Thyroid gland (tissue), 4 donors: ENCODE measurements around the gene MICU2. TPM values are rescaled to one million over a fixed set of nuclear protein-coding genes. Genes with fewer than 3 reads are reported as not detected.

Source experiments
- DNase-seq, 2 donors: peaks; one replicate each; pipeline ENCODE4 v3.0.0-alpha.2; 2019
- H3K27ac ChIP-seq, 3 donors: fragments of 200-600 bp; sonication (generic); 1 replicate in 2 of 3; 2 replicates in 1 of 3; pipeline ENCODE4 v1.5.1; 2016 to 2019; ENCODE audit warnings: mild to moderate bottlenecking in 1 of 3, moderate library complexity in 1 of 3
- H3K27me3 ChIP-seq: fragments of 200-600 bp; sonication (generic); one replicate; pipeline ENCODE4 v1.5.1; 2019
- H3K36me3 ChIP-seq, 2 donors: fragments of 200-600 bp; sonication (generic); one replicate each; pipeline ENCODE4 v1.5.1; 2016 to 2019
- H3K4me1 ChIP-seq, 2 donors: fragments of 200-600 bp; sonication (generic); one replicate each; pipeline ENCODE4 v1.5.1; 2017 to 2019
- H3K4me3 ChIP-seq, 3 donors: fragments of 200-600 bp; sonication (generic); replicated peaks in 1 of 3; 1 replicate in 2 of 3; 2 replicates in 1 of 3; pipeline ENCODE4 v1.5.1; 2016; ENCODE audit warnings: mild to moderate bottlenecking in 1 of 3
- H3K9me3 ChIP-seq: fragments of 200-600 bp; sonication (generic); one replicate; pipeline ENCODE4 v1.5.1; 2017
- CTCF ChIP-seq, 6 experiments: fragments of 200-600 bp in 3 of 6; fragments of 450-650 bp in 3 of 6; sonication (generic) in 3 of 6; IDR thresholded peaks; one replicate each; pipeline ENCODE4 v1.5.1; 2016 to 2019; ENCODE audit warnings: antibody characterized with exemption in 6 of 6, mild to moderate bottlenecking in 2 of 6, inconsistent platforms in 1 of 6, moderate library complexity in 1 of 6
- POLR2A ChIP-seq, 2 donors: fragments of 450-650 bp; IDR thresholded peaks; one replicate each; pipeline ENCODE4 v1.6.1; 2017; ENCODE audit warnings: antibody characterized with exemption in 2 of 2, mild to moderate bottlenecking in 2 of 2, moderate library complexity in 1 of 2
- WGBS, 2 donors: methylation state at CpG; one replicate each; pipeline ENCODE4 v1.1.5; 2017; 5-methylcytosine and 5-hydroxymethylcytosine counted together
- intact Hi-C: fragments of 100-400 bp; cut with DNase I; formaldehyde crosslinking; loops from one replicate; pipeline ENCODE4 v1.15.1; 2023
- total RNA-seq, 4 donors: library from RNA; depleted of rRNA; stranded (reverse); fragments of >200 nt; gene quantifications; one replicate each; pipeline ENCODE4 v1.2.3, GENCODE V29; 2016

Gene MICU2
- total RNA-seq, 4 donors from 2014 or later = 55.3 to 127 (median 92.9) TPM

GRCh38 chr13:21481359-21481758, 122.6 kb downstream of the MICU2 start:
- H3K9me3 ChIP-seq = no peaks in the 10 kb centered on the region
- no peak overlapping the region for H3K27ac ChIP-seq
- no peaks in the 10 kb centered on the region for H3K4me1 ChIP-seq
- H3K36me3 ChIP-seq = no peaks in the 10 kb centered on the region
- H3K4me3 ChIP-seq = no peak overlapping the region
- H3K27me3 ChIP-seq = no peaks in the 10 kb centered on the region
- 62 to 68% methylated on average over 6 of the region's 6 CpGs for WGBS, 2 donors
- no peak for DNase-seq
- TF ChIP-seq CTCF (IDR thresholded peaks at IDR 0.05) (no peak), POLR2A (IDR thresholded peaks at IDR 0.05) (no peak)
- intact Hi-C loops = no loop called here

- DNase-seq = peak; percentile 13 to 33
- 27 to 37% methylated on average over 8 of the region's 8 CpGs for WGBS, 2 donors
- no peaks in the 10 kb centered on the region for H3K4me1 ChIP-seq
- no peaks in the 10 kb centered on the region for H3K27me3 ChIP-seq
- TF ChIP-seq CTCF (IDR thresholded peaks at IDR 0.05) = peak; percentile 23 to 69 (median 47)
- TF ChIP-seq POLR2A (IDR thresholded peaks at IDR 0.05) = no peak
- H3K9me3 ChIP-seq = no peaks in the 10 kb centered on the region
- H3K36me3 ChIP-seq = no peaks in the 10 kb centered on the region
- H3K27ac ChIP-seq = no peak overlapping the region
- intact Hi-C loops = loop anchor here (5.0 kb wide), 3 partner anchors 182 to 537 kb away; partner anchors contain the start of genes MRPL57 and SKA3
- no peak overlapping the region for H3K4me3 ChIP-seq
These were observed 124.8 kb downstream of the MICU2 start for GRCh38 chr13:21478881-21479808.

GRCh38 chr13:21476893-21477472, 127.0 kb downstream of the MICU2 start:
- intact Hi-C loops = loop anchor here (5.0 kb wide), 3 partner anchors 180 to 535 kb away; partner anchors contain the start of genes MRPL57 and SKA3
- Histone ChIP-seq H3K27me3 (no peaks in the 10 kb centered on the region), H3K4me1 (no peaks in the 10 kb centered on the region), H3K36me3 (no peaks in the 10 kb centered on the region), H3K4me3 (peak overlapping the region in 1 of 3 donors; percentile 6), H3K9me3 (no peaks in the 10 kb centered on the region), H3K27ac (peak overlapping the region; percentile 8 to 57 (median 42))
- 4 to 5% methylated on average over 18 of the region's 18 CpGs for WGBS, 2 donors
- peak; percentile 80 to 87 for DNase-seq
- TF ChIP-seq POLR2A (IDR thresholded peaks at IDR 0.05) (no peak), CTCF (IDR thresholded peaks at IDR 0.05) (peak; percentile 89 to 95 (median 94))

- H3K27ac ChIP-seq = no peak overlapping the region
- DNase-seq = no peak
- WGBS, 2 donors = 65 to 67% methylated on average over 6 of the region's 6 CpGs
These were observed 128.9 kb downstream of the MICU2 start for GRCh38 chr13:21475115-21475514.

More at GRCh38 chr13:21475115-21475514, 128.9 kb downstream of the MICU2 start:
- no peaks in the 10 kb centered on the region for H3K9me3 ChIP-seq
- H3K27me3 ChIP-seq = no peaks in the 10 kb centered on the region
- TF ChIP-seq POLR2A (IDR thresholded peaks at IDR 0.05) = no peak
- no peak for TF ChIP-seq CTCF (IDR thresholded peaks at IDR 0.05)
- H3K36me3 ChIP-seq = no peaks in the 10 kb centered on the region
- no peaks in the 10 kb centered on the region for H3K4me1 ChIP-seq
- H3K4me3 ChIP-seq = no peak overlapping the region
- intact Hi-C loops = loop anchor here (5.0 kb wide), 3 partner anchors 178 to 533 kb away; partner anchors contain the start of genes MRPL57 and SKA3
